Mesenchymal stem cell (in vitro differentiated cells and primary cell): ENCODE results near the gene MLLT1.

Source experiments
- DNase-seq: peaks from one replicate; pipeline ENCODE4 v3.0.0-alpha.2; 2013
- H2AFZ ChIP-seq: one replicate; pipeline ENCODE4 v1.6.1; 2013; ENCODE audit warnings: low read depth, mild to moderate bottlenecking, control low read depth, inconsistent platforms, low read length, moderate library complexity
- H2AK5ac ChIP-seq: 2 replicates; pipeline ENCODE4 v1.6.1; 2013; ENCODE audit warnings: low read length, moderate library complexity, mild to moderate bottlenecking, inconsistent platforms; ENCODE audit not compliant: severe bottlenecking
- H2BK120ac ChIP-seq: one replicate; pipeline ENCODE4 v1.6.1; 2013; ENCODE audit warnings: low read depth, mild to moderate bottlenecking, inconsistent platforms, low read length, moderate library complexity
- H2BK12ac ChIP-seq, 2 experiments: one replicate each; pipeline ENCODE4 v1.6.1; 2013; ENCODE audit warnings: inconsistent platforms in 2 of 2, low read length in 2 of 2, mild to moderate bottlenecking in 2 of 2, moderate library complexity in 2 of 2, control low read depth in 1 of 2
- H2BK15ac ChIP-seq: one replicate; pipeline ENCODE4 v1.6.1; 2013; ENCODE audit warnings: mild to moderate bottlenecking, low read depth, inconsistent platforms; ENCODE audit not compliant: poor library complexity, severe bottlenecking
- H2BK5ac ChIP-seq: 2 replicates; pipeline ENCODE4 v1.6.1; 2013; ENCODE audit warnings: low read depth, mild to moderate bottlenecking, low read length, control low read depth, inconsistent platforms; ENCODE audit not compliant: poor library complexity, severe bottlenecking
- H3K14ac ChIP-seq, 2 experiments: one replicate each; pipeline ENCODE4 v1.6.1; 2013; ENCODE audit warnings: inconsistent platforms in 2 of 2, low read length in 2 of 2, control low read depth in 1 of 2, mild to moderate bottlenecking in 1 of 2, moderate library complexity in 1 of 2
- H3K18ac ChIP-seq, 2 experiments: one replicate each; pipeline ENCODE4 v1.6.1; 2013; ENCODE audit warnings: inconsistent platforms in 2 of 2, low read length in 2 of 2, control low read depth in 1 of 2, low read depth in 1 of 2, mild to moderate bottlenecking in 1 of 2
- H3K23ac ChIP-seq, 2 experiments: one replicate each; pipeline ENCODE4 v1.6.1; 2013; ENCODE audit warnings: inconsistent platforms in 2 of 2, low read length in 2 of 2, mild to moderate bottlenecking in 2 of 2, moderate library complexity in 2 of 2, control low read depth in 1 of 2
- H3K27ac ChIP-seq: 2 replicates; pipeline ENCODE4 v1.5.1; 2013; ENCODE audit warnings: mild to moderate bottlenecking, moderate library complexity, low read length, control low read depth, inconsistent platforms; ENCODE audit not compliant: poor library complexity, severe bottlenecking
- H3K27me3 ChIP-seq, 2 experiments: 2 replicates each; pipeline versions ENCODE4 v1.6.1 to v1.7.0; 2013; ENCODE audit warnings: low read length in 2 of 2, mild to moderate bottlenecking in 2 of 2, moderate library complexity in 2 of 2, control low read depth in 1 of 2, inconsistent platforms in 1 of 2; ENCODE audit not compliant: control insufficient read depth in 1 of 2, insufficient read depth in 1 of 2
- H3K36me3 ChIP-seq, 2 experiments: 2 replicates each; pipeline versions ENCODE4 v1.6.1 to v1.7.0; 2013; ENCODE audit warnings: low read length in 2 of 2, control low read depth in 1 of 2, inconsistent platforms in 1 of 2, low read depth in 1 of 2, mild to moderate bottlenecking in 1 of 2; ENCODE audit not compliant: insufficient read depth in 2 of 2, control insufficient read depth in 1 of 2
- H3K4ac ChIP-seq, 2 experiments: one replicate each; pipeline ENCODE4 v1.6.1; 2013; ENCODE audit warnings: inconsistent platforms in 2 of 2, low read length in 2 of 2, mild to moderate bottlenecking in 2 of 2, moderate library complexity in 2 of 2, control low read depth in 1 of 2, low read depth in 1 of 2
- H3K4me1 ChIP-seq: 2 replicates; pipeline ENCODE4 v1.6.1; 2013; ENCODE audit warnings: low read depth, low read length, control low read depth; ENCODE audit not compliant: control insufficient read depth, insufficient read depth
- H3K4me2 ChIP-seq: 2 replicates; pipeline ENCODE4 v1.6.1; 2013; ENCODE audit warnings: low read length, mild to moderate bottlenecking, inconsistent platforms; ENCODE audit not compliant: poor library complexity, severe bottlenecking
- H3K4me3 ChIP-seq, 2 experiments: 2 replicates each; pipeline versions ENCODE4 v1.5.1 to v1.7.0; 2013; ENCODE audit warnings: low read length in 2 of 2, mild to moderate bottlenecking in 2 of 2, control low read depth in 1 of 2, low read depth in 1 of 2; ENCODE audit not compliant: insufficient read depth in 1 of 2
- H3K79me1 ChIP-seq: replicated peaks from 2 replicates; pipeline ENCODE4 v1.6.1; 2013; ENCODE audit warnings: mild to moderate bottlenecking, control low read depth, low read length, inconsistent platforms; ENCODE audit not compliant: poor library complexity, severe bottlenecking
- H3K9ac ChIP-seq: 2 replicates; pipeline ENCODE4 v1.7.0; 2013; ENCODE audit warnings: mild to moderate bottlenecking, low read length, moderate library complexity
- H3K9me3 ChIP-seq: 2 replicates; pipeline ENCODE4 v1.7.0; 2013; ENCODE audit warnings: mild to moderate bottlenecking, low read length; ENCODE audit not compliant: control insufficient read depth
- H4K8ac ChIP-seq: one replicate; pipeline ENCODE4 v1.6.1; 2013; ENCODE audit warnings: inconsistent platforms, mild to moderate bottlenecking, low read length, moderate library complexity
- H4K91ac ChIP-seq: one replicate; pipeline ENCODE4 v1.6.1; 2013; ENCODE audit warnings: mild to moderate bottlenecking, low read length, inconsistent platforms
- WGBS: methylation state at CpG from one replicate; pipeline ENCODE4 v1.1.7; 2013; ENCODE audit warnings: mixed read lengths; 5-methylcytosine and 5-hydroxymethylcytosine counted together

The MLLT1 gene

GRCh38 chr19:6216236-6216995 is 63.4 kb downstream of the MLLT1 start:
- H2AFZ ChIP-seq, result no peak overlapping the region
- peak overlapping the region in 1 of 2 experiments; percentile 76 for H2BK12ac ChIP-seq
- no peak overlapping the region for H3K4me3 ChIP-seq
- H3K4me1 ChIP-seq, result peaks cover 27% of the 10 kb centered on the region
- no peak overlapping the region for H3K9ac ChIP-seq
- H2BK120ac ChIP-seq, result peak overlapping the region; percentile 56
- peak overlapping the region; percentile 55 for H4K91ac ChIP-seq
- H3K23ac ChIP-seq, result no peak overlapping the region
- 80% methylated on average over 31 of the region's 36 CpGs for WGBS
- H3K27ac ChIP-seq, result no peak overlapping the region
- H3K4ac ChIP-seq, result peak overlapping the region in 1 of 2 experiments; percentile 60
- H3K14ac ChIP-seq, result peak overlapping the region in 1 of 2 experiments; percentile 63
- H4K8ac ChIP-seq, result peak overlapping the region; percentile 52
- no peaks in the 10 kb centered on the region for H3K9me3 ChIP-seq
- no peak for DNase-seq
- H2AK5ac ChIP-seq, result no peak overlapping the region
- no peaks in the 10 kb centered on the region for H3K27me3 ChIP-seq
- H2BK15ac ChIP-seq, result peak overlapping the region; percentile 34
- no peak overlapping the region for H2BK5ac ChIP-seq
- peak overlapping the region; percentile 30 to 90 for H3K18ac ChIP-seq
- H3K79me1 ChIP-seq, result peaks cover 40% of the 10 kb centered on the region
- H3K36me3 ChIP-seq, result peaks cover 15 to 96% of the 10 kb centered on the region in 2 experiments
- H3K4me2 ChIP-seq, result no peak overlapping the region

DNA sequence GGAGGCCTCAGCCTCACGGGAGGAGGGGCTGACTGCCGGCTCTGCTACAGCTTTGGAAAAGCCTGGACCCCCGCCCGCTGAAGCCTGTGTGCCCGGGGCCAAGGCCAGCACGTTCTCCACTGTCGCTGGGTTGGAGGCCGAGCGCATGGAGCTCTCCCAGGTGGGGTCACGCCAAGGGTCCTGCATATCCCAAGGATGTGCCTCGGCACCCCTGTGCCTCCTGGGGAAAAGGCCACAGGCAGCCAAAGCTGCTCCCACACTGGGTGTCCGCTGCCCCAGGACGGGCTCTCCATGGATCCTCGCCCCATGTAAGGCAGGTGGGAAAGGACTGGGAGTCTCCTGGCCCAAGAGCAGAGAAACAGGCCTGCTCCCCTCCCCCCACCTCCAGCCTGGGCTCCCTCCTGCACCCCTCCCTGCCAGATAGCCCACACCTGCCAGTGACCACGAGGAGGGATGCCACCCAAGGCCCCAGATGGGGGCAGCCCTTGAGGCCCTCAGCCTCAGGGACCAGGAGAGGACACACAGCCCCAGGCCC is 64.0 kb downstream of the MLLT1 start:
- Histone ChIP-seq H3K4me3 (no peak overlapping the region), H2BK15ac (peak overlapping the region; percentile 80), H3K79me1 (peaks cover 40% of the 10 kb centered on the region), H3K27me3 (no peaks in the 10 kb centered on the region), H4K91ac (no peak overlapping the region), H2BK120ac (no peak overlapping the region), H3K4me2 (no peak overlapping the region), H2BK5ac (no peak overlapping the region), H3K36me3 (peaks cover 10 to 96% of the 10 kb centered on the region in 2 experiments), H3K23ac (no peak overlapping the region), H3K9ac (no peak overlapping the region), H2AFZ (no peak overlapping the region), H3K4me1 (peaks cover 27% of the 10 kb centered on the region), H2BK12ac (no peak overlapping the region), H3K4ac (peak overlapping the region in 1 of 2 experiments; percentile 6), H3K18ac (no peak overlapping the region), H2AK5ac (no peak overlapping the region), H4K8ac (peak overlapping the region; percentile 29), H3K27ac (no peak overlapping the region), H3K9me3 (no peaks in the 10 kb centered on the region), H3K14ac (peak overlapping the region in 1 of 2 experiments; percentile 63)
- WGBS, result 96% methylated on average over 15 of the region's 15 CpGs
- no peak for DNase-seq

DNA sequence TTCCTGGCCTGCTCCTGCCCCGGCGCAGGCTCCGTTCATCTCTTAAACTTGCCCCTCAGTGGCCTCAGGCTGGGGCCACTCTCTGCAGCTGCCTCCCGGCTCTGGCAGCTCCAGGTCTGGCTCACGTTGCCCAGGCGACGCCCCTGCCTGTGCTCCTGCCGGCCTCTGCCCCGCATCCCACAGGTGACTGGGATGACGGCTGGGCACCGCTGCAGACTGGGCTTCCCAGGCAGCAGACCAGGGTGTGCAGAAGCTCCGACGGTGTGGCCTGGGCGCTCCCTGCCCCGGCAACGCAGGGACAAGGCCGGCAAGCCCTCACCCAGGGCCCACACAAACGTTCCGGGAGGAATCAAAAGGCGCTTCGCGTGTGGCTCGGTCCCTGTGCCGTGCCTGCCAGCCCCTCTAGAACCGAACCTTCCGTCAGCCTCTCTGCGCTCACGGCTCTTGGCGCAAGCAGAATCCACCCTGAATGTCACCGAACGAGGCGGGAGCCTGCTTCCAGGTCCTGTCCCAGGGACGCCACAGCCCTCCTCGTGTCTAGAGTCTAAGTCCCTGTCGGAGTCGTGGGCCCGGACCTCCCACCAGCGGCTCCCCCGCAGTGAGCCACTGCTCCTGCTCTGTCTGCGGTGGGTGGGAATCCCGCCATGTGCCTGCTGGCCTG is 64.8 kb downstream of the MLLT1 start:
- no peak overlapping the region for H3K18ac ChIP-seq

More for the DNA sequence above, 64.8 kb downstream of the MLLT1 start:
- Histone ChIP-seq H3K79me1 (peaks cover 40% of the 10 kb centered on the region), H3K4ac (peak overlapping the region in 1 of 2 experiments; percentile 2), H2BK120ac (no peak overlapping the region), H3K4me2 (no peak overlapping the region), H2AFZ (no peak overlapping the region), H3K27me3 (no peaks in the 10 kb centered on the region), H3K23ac (no peak overlapping the region), H3K14ac (no peak overlapping the region), H3K27ac (no peak overlapping the region), H2AK5ac (no peak overlapping the region), H2BK15ac (no peak overlapping the region), H4K91ac (no peak overlapping the region), H3K9ac (no peak overlapping the region), H2BK5ac (no peak overlapping the region), H3K36me3 (peaks cover 14 to 92% of the 10 kb centered on the region in 2 experiments), H4K8ac (no peak overlapping the region), H3K4me1 (peaks cover 27% of the 10 kb centered on the region), H2BK12ac (no peak overlapping the region), H3K9me3 (no peaks in the 10 kb centered on the region), H3K4me3 (no peak overlapping the region)
- DNase-seq, result no peak
- 96% methylated on average over 41 of the region's 41 CpGs for WGBS
